ENCODE measurements around the gene TNFRSF19.

Gene TNFRSF19

GRCh38 chr13:23600534-23600933, 30.3 kb downstream of the TNFRSF19 start:
- H3K4me3 ChIP-seq (ENCODE audit: low read depth, low read length): no peak overlapping the region
- TF ChIP-seq CTCF (IDR thresholded peaks at IDR 0.05; ENCODE audit: borderline replicate concordance, insufficient read depth, low read depth, low read length): no peak

- TF ChIP-seq CTCF (IDR thresholded peaks at IDR 0.05; ENCODE audit: borderline replicate concordance, insufficient read depth, low read depth, low read length): no peak
- no peak overlapping the region for H3K4me3 ChIP-seq (ENCODE audit: low read depth, low read length)
Observed at GRCh38 chr13:23605831-23606230, 35.6 kb downstream of the TNFRSF19 start.

GRCh38 chr13:23608138-23608537, 37.9 kb downstream of the TNFRSF19 start:
- H3K4me3 ChIP-seq (ENCODE audit: low read depth, low read length): no peak overlapping the region
- no peak for TF ChIP-seq CTCF (IDR thresholded peaks at IDR 0.05; ENCODE audit: borderline replicate concordance, insufficient read depth, low read depth, low read length)

GRCh38 chr13:23608701-23609413, 38.6 kb downstream of the TNFRSF19 start:
- no peak for TF ChIP-seq CTCF (IDR thresholded peaks at IDR 0.05; ENCODE audit: borderline replicate concordance, insufficient read depth, low read depth, low read length)
- no peak overlapping the region for H3K4me3 ChIP-seq (ENCODE audit: low read depth, low read length)

DNA sequence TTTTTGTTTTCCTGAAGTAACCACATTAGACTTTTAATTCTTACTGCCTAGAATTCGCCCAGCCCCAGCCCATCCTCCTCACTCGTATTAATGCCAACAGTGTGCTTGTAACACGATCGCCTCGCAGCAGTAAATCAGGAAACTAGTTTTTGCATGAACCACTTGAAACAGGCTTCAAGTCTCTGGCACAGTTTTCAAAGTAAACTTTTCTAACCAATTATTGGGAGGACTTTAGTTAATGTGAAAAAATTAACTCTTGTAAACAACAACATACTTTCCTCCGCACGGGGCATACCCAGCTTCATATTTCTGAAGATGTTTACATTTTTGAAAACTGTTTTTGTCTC, 39.2 kb downstream of the TNFRSF19 start:
- no peak overlapping the region for H3K4me3 ChIP-seq (ENCODE audit: low read depth, low read length)
- no peak for TF ChIP-seq CTCF (IDR thresholded peaks at IDR 0.05; ENCODE audit: borderline replicate concordance, insufficient read depth, low read depth, low read length)

DNA sequence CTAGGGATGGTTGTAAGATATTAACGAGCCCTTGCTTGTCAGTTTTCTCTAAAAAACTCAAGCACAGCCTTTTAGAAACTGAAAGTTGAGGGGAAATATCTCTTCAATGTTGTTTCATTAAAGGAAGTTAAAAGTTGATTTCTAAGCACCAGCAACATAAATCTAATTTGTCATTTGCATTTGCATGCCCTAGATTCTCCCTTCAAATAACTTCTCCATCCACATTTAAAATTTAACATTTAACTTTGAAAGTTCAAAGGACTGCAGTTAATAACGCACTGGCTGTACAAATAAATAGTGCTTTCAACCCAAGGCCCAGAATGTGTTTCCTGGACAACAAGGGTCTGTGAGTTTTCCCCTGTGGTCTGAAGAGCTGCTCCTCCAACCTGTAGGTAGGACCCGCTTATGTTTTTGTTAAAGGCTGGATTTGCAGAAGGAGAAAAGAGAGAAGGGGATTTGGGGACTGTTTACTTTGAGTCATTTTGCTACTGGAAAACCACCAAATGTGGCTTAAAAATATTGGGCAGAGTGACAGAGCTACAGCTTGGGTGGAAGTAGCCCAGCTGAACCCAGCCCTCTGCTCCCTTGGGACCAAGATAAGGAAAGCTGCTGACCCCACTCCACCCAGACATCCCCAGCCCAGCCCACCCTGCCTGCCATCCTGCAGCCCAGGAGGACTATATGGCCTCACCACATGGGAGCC, 39.8 kb downstream of the TNFRSF19 start:
- no peak overlapping the region for H3K4me3 ChIP-seq (ENCODE audit: low read depth, low read length)
- TF ChIP-seq CTCF (IDR thresholded peaks at IDR 0.05; ENCODE audit: borderline replicate concordance, insufficient read depth, low read depth, low read length): no peak

DNA sequence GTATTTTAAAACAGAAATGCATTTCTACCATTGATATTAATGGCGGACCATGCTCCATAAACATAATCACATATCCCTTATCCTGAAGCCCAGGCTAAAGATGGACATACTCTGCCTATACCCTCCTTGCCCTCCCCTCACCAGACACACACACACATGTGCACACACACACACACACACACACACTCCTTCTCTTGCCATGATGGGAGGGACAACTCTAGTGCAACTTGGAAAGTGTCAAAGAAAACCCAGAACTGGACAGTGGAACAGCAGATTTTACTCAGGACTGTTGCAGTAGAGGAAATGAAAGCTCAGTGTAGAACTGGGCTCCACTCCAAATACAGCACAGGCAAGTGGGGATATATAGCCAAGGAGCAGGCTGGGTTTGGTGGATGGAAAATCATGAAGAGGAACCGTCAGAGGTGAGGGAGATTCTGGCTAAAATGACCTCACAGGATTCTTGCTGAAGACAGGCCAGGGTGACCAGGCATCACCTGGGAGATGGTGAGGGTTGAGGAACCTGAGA, 40.8 kb downstream of the TNFRSF19 start:
- H3K4me3 ChIP-seq (ENCODE audit: low read depth, low read length): no peak overlapping the region
- TF ChIP-seq CTCF (IDR thresholded peaks at IDR 0.05; ENCODE audit: borderline replicate concordance, insufficient read depth, low read depth, low read length): no peak

Measured in GM12875 (cell line).